Vagina (tissue), 2 donors: ENCODE results near the gene MYO1D.

Source experiments
- CTCF ChIP-seq, 3 experiments: fragments of 450-650 bp in 2 of 3; fragments of 200-600 bp in 1 of 3; sonication (generic) in 1 of 3; IDR thresholded peaks; one replicate each; pipeline ENCODE4 v1.5.1; 2017 to 2019; ENCODE audit warnings: antibody characterized with exemption in 3 of 3, mild to moderate bottlenecking in 2 of 3, moderate library complexity in 2 of 3
- POLR2AphosphoS5 ChIP-seq, 2 donors: sonication (generic); formaldehyde crosslinking; IDR thresholded peaks; one replicate each; pipeline ENCODE4 v1.9.0; 2017; ENCODE audit warnings: antibody characterized with exemption in 2 of 2, mild to moderate bottlenecking in 2 of 2, low read depth in 1 of 2; ENCODE audit not compliant: insufficient read depth in 1 of 2

- TF ChIP-seq CTCF (IDR thresholded peaks at IDR 0.05): no peak
- no peak for TF ChIP-seq POLR2AphosphoS5 (IDR thresholded peaks at IDR 0.05; ENCODE audit: insufficient read depth in 1 of 2, low read depth in 1 of 2)
Measured at GRCh38 chr17:32801641-32802040, 75.3 kb downstream of the MYO1D start.
